ENCODE measurements around the gene KRTAP5-10.
"Not testable (repeated sequence)": the region's sequence is repeated elsewhere in the genome, so short reads cannot be mapped to it uniquely, and the experiment has no call there.

The KRTAP5-10 gene

GRCh38 chr11:71613931-71614330 is 48.6 kb downstream of the KRTAP5-10 start:
- DNase-seq = not testable (repeated sequence)

DNA sequence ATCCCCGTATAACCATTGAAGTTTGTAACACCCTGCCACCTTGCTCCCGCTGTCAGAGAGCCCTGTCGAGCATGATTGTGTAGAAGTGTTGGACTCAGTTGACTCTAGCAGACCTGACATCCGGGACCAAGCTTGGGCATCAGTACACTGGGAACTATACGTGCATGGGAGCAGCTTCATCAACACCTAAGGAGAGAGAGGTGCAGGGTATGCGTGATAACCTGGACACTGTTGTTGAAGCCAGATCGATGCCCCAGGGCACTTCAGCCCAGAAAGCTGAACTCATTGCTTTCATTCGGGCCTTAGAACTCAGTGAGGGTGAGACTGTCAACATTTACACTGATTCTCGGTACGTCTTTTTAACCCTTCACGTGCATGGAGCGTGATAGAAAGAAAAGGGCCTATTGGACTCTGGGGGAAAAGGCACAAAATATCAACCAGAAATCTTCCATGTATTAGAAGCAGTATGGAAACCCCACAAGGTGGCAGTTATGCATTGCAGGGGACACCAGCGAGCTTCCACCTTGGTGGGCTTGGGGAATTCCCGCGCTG is 49.1 kb downstream of the KRTAP5-10 start:
- not testable (repeated sequence) for DNase-seq

DNA sequence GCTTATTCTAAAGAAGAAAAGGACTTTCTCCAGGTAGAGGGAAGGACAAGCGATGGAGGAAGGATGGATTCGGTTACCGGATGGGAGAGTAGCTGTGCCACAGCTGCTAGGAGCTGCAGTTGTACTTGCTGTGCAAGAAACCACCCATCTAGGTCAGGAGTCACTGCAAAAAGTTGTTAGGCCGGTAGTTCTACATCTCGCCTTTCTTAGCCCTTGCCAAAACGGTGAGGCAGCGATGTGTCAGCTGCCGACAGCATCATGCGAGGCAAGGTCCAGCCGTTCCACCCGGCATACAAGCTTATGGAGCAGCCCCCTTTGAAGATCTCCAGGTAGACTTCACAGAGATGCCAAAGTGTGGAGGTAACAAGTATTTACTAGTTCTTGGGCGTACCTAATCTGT is 49.6 kb downstream of the KRTAP5-10 start:
- DNase-seq = not testable (repeated sequence)
